Adrenal gland (tissue), 12 donors: ENCODE results near the gene DLX3. TPM values are rescaled to one million over a fixed set of nuclear protein-coding genes. Genes with fewer than 3 reads are reported as not detected.

Source experiments
- DNase-seq, 7 donors: peaks; one replicate each; pipeline ENCODE4 v3.0.0-alpha.2; 2019 to 2020
- H3K27ac ChIP-seq, 5 donors: fragments of 200-600 bp; sonication (generic) in 4 of 5; 1 replicate in 3 of 5; 2 replicates in 2 of 5; pipeline versions ENCODE4 v1.5.1 to v1.8.0; 2016 to 2020; ENCODE audit warnings: mild to moderate bottlenecking in 1 of 5
- H3K27me3 ChIP-seq: fragments of 200-600 bp; 2 replicates; pipeline ENCODE4 v1.8.0; 2021
- H3K36me3 ChIP-seq, 2 donors: fragments of 200-600 bp; replicated peaks in 1 of 2; 1 replicate in 1 of 2; 2 replicates in 1 of 2; pipeline versions ENCODE4 v1.5.1 to v1.8.0; 2018 to 2022
- H3K4me1 ChIP-seq, 2 donors: fragments of 200-600 bp; replicated peaks in 1 of 2; 1 replicate in 1 of 2; 2 replicates in 1 of 2; pipeline versions ENCODE4 v1.5.1 to v1.8.0; 2018 to 2021
- H3K4me3 ChIP-seq, 4 donors: fragments of 200-600 bp; sonication (generic) in 3 of 4; one replicate each; pipeline ENCODE4 v1.5.1; 2016 to 2018
- H3K9me3 ChIP-seq, 3 donors: fragments of 200-600 bp; sonication (generic) in 1 of 3; replicated peaks in 1 of 3; 1 replicate in 2 of 3; 2 replicates in 1 of 3; pipeline versions ENCODE4 v1.5.1 to v1.8.0; 2016 to 2021
- CTCF ChIP-seq, 6 experiments: fragments of 450-650 bp in 4 of 6; fragments of 200-600 bp in 2 of 6; sonication (generic) in 1 of 6; IDR thresholded peaks; 1 replicate in 5 of 6; 2 replicates in 1 of 6; pipeline versions ENCODE4 v1.5.1 to v1.8.0; 2016 to 2021; ENCODE audit warnings: antibody characterized with exemption in 6 of 6, mild to moderate bottlenecking in 2 of 6, moderate library complexity in 1 of 6
- POLR2A ChIP-seq, 2 donors: fragments of 450-650 bp; IDR thresholded peaks; one replicate each; pipeline ENCODE4 v1.6.1; 2017; ENCODE audit warnings: antibody characterized with exemption in 2 of 2, mild to moderate bottlenecking in 2 of 2, moderate library complexity in 1 of 2
- WGBS, 4 donors: extraction: QIAGEN DNeasy Blood & Tissue Kit in 2 of 4; methylation state at CpG; one replicate each; pipeline versions ENCODE4 v1.1.5 to v1.1.7; 2013 to 2017; 5-methylcytosine and 5-hydroxymethylcytosine counted together
- intact Hi-C, 2 donors: fragments of 100-400 bp; cut with DNase I; formaldehyde crosslinking; loops; one replicate each; pipeline versions ENCODE4 v1.14.1 to v1.15.0; 2022 to 2023
- polyA plus RNA-seq, 3 donors: library from polyadenylated mRNA; stranded (reverse); fragments of 200-250 nt in 2 of 3; fragments of 350-450 nt in 1 of 3; fragmentation: Illumina TruSeq in 1 of 3; extraction: RNeasy Lipid Tissue Mini Kit (QIAGEN cat#74804) in 1 of 3; gene quantifications; one replicate each; pipeline ENCODE4 v1.2.3, GENCODE V29; 2013 to 2014
- total RNA-seq, 9 donors: library from RNA; depleted of rRNA in 4 of 9; stranded (reverse); fragments of >200 nt in 4 of 9; fragments of 120-200 nt in 1 of 9; fragmentation: NEBNext Ultra II Directional in 1 of 9; extraction: Animal tissue kit (Norgen Biotek cat#: 25700) in 1 of 9; gene quantifications; one replicate each; pipeline versions ENCODE4 v1.1.0 to v1.2.4, GENCODE V29; 2013 to 2023
- donor health status: healthy with polysubstance abuse.
- donor health status: Bipolar disorder and iron deficiency.
- donor health status: DM: yes; HTN: yes; CAD: no.
- donor health status: DM: no; HTN: no; CAD: no.
- donor health status: DM: no; HTN: no; CAD: no.
- donor health status: DM: yes; HTN: yes; CAD: no.

Gene DLX3
- total and polyA plus RNA-seq, 12 donors = 0.07 to 0.83 (median 0.36) TPM; not detected in 4

DNA sequence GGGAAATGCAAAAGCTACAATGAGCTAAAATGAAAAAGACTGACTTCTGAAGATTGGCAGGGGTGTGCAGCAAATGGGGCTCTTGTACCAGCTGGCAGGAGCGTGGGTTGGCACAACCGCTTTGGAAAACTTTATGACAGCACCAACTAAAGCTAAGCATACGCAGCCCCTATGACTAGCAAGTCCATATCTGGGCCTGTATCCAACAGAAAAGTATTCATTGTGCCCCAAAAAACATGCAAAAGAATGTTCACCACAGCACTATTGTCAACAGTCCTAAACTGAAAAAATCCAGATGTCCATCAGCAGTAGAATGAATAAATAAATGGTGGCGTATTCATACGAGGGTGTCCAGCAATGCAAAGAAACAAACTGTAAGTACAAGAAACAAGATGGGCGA is 38.3 kb upstream of the DLX3 start:
- Histone ChIP-seq H3K4me1 (peaks cover 23 to 29% of the 10 kb centered on the region in 2 donors), H3K36me3 (no peaks in the 10 kb centered on the region), H3K27me3 (no peaks in the 10 kb centered on the region), H3K4me3 (no peak overlapping the region), H3K9me3 (no peaks in the 10 kb centered on the region), H3K27ac (no peak overlapping the region)
- 81 to 88% (median 85%) methylated on average over 6 of the region's 6 CpGs for WGBS, 4 donors
- DNase-seq = no peak
- intact Hi-C loops = no loop called here
- no peak for TF ChIP-seq POLR2A (IDR thresholded peaks at IDR 0.05)
- TF ChIP-seq CTCF (IDR thresholded peaks at IDR 0.05) = no peak

DNA sequence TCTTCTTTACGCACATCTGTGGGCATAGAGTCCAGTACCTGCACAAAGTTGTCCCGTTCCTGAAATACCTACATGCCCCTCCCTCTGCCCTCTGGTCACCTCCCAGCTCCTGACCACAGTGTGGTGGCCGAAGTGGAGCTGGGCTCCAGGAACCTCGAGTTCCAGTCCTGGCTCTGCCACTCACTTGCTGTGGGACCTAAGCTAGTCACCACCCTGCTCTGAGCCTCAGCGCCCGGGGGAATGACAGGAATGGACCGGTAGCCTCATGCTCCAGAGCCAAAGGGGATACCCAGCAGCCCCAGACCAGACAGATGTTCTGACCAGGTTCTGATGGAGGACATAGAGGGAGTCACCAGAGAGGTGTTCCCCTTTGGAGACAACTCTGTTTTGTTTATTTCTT is 34.2 kb upstream of the DLX3 start:
- Histone ChIP-seq H3K27me3 (no peaks in the 10 kb centered on the region), H3K9me3 (no peaks in the 10 kb centered on the region), H3K4me1 (peaks cover 12 to 13% of the 10 kb centered on the region in 2 donors), H3K27ac (no peak overlapping the region), H3K4me3 (no peak overlapping the region), H3K36me3 (no peaks in the 10 kb centered on the region)
- intact Hi-C loops = loop anchor here in 1 of 2 donors (5.0 kb wide), 1 partner anchor 43 kb away; no protein-coding TSS in a partner anchor
- no peak for DNase-seq
- TF ChIP-seq CTCF (IDR thresholded peaks at IDR 0.05) (no peak), POLR2A (IDR thresholded peaks at IDR 0.05) (no peak)
- WGBS, 4 donors = 86 to 94% (median 90%) methylated on average over 7 of the region's 7 CpGs

GRCh38 chr17:50028736-50029120 is 33.7 kb upstream of the DLX3 start:
- H3K27me3 ChIP-seq = no peaks in the 10 kb centered on the region
- no peak overlapping the region for H3K27ac ChIP-seq
- no peak overlapping the region for H3K4me3 ChIP-seq
- H3K9me3 ChIP-seq = no peaks in the 10 kb centered on the region
- peaks cover 12 to 13% of the 10 kb centered on the region in 2 donors for H3K4me1 ChIP-seq
- 88 to 93% (median 91%) methylated on average over 6 of the region's 6 CpGs for WGBS, 4 donors
- TF ChIP-seq POLR2A (IDR thresholded peaks at IDR 0.05) = no peak
- TF ChIP-seq CTCF (IDR thresholded peaks at IDR 0.05) = no peak
- DNase-seq = no peak
- no peaks in the 10 kb centered on the region for H3K36me3 ChIP-seq
- intact Hi-C loops = loop anchor here in 1 of 2 donors (5.0 kb wide), 1 partner anchor 44 kb away; no protein-coding TSS in a partner anchor

GRCh38 chr17:50027881-50028735 is 33.1 kb upstream of the DLX3 start:
- Histone ChIP-seq H3K9me3 (no peaks in the 10 kb centered on the region), H3K27ac (peak overlapping the region in 1 of 5 donors; percentile 58), H3K27me3 (no peaks in the 10 kb centered on the region), H3K4me3 (no peak overlapping the region), H3K4me1 (peaks cover 12 to 13% of the 10 kb centered on the region in 2 donors), H3K36me3 (no peaks in the 10 kb centered on the region)
- WGBS, 4 donors = 53 to 66% (median 64%) methylated on average over 9 to 20 of the region's 20 CpGs
- no peak for TF ChIP-seq CTCF (IDR thresholded peaks at IDR 0.05)
- DNase-seq = peak in 2 of 7 donors; percentile 37 to 56
- intact Hi-C loops = loop anchor here (2.0 to 5.0 kb wide), 2 partner anchors 44 to 61 kb away; no protein-coding TSS in a partner anchor
